Measurements from ENCODE around the gene TTC4. TPM values are rescaled to one million over a fixed set of nuclear protein-coding genes. Genes with fewer than 3 reads are reported as not detected.

Gene TTC4
- total and polyA plus RNA-seq, 2 of the 4 experiments (the other 2 are of a cell fraction), result 21.6 to 27.1 TPM

- 93% methylated on average over 12 of the region's 20 CpGs; no CpG with 5 or more reads in 1 of the 2 experiments for WGBS, 2 experiments (ENCODE audit: extremely low coverage in 2 of 2, insufficient read length in 1 of 2)
- no peak overlapping the region for H3K23ac ChIP-seq (ENCODE audit: low read depth, low read length)
- H4K8ac ChIP-seq (ENCODE audit: low read depth in 2 of 2, low read length in 2 of 2), result no peak overlapping the region
- H4K91ac ChIP-seq (ENCODE audit: insufficient read depth, low read depth, low read length), result no peak overlapping the region
- H3K18ac ChIP-seq (ENCODE audit: low read depth, low read length), result no peak overlapping the region
- dilution Hi-C loops (cut with HindIII; ENCODE audit: low sequenced_read_pairs, unreplicated experiment) (no loop called here), intact Hi-C loops (cut with micrococcal nuclease) (no loop called here), in situ Hi-C loops (cut with MboI; ENCODE audit: low sequenced_read_pairs) (no loop called here)
- peaks cover 16 to 28% of the 10 kb centered on the region in 2 experiments for H3K79me1 ChIP-seq (ENCODE audit: low read depth in 1 of 2, low read length in 2 of 2)
- H3K4me2 ChIP-seq (ENCODE audit: low read depth, low read length), result no peak overlapping the region
- H3K4me3 ChIP-seq (ENCODE audit: insufficient read depth, low read depth, low read length), result no peak overlapping the region
- H3K27ac ChIP-seq (ENCODE audit: insufficient read depth, low read length), result no peak overlapping the region
- H3K56ac ChIP-seq (ENCODE audit: extremely low read depth, insufficient read depth, low read length), result no peak overlapping the region
- H3K9ac ChIP-seq (ENCODE audit: low read depth, low read length), result no peak overlapping the region
- H4K20me1 ChIP-seq (ENCODE audit: insufficient read depth, low read length), result no peaks in the 10 kb centered on the region; the same call in 1 of the 2 replicates
- H2BK15ac ChIP-seq (ENCODE audit: low read depth, low read length), result no peak overlapping the region
- no peaks in the 10 kb centered on the region for H3K27me3 ChIP-seq (ENCODE audit: control insufficient read depth, insufficient read depth, low read length)
- no peak overlapping the region for H2AK5ac ChIP-seq (ENCODE audit: low read depth, low read length)
- no peak for ATAC-seq (ENCODE audit: low read depth)
- no peaks in the 10 kb centered on the region for H3K4me1 ChIP-seq (ENCODE audit: control insufficient read depth, insufficient read depth, low read length)
- peaks cover 12% of the 10 kb centered on the region for H3K36me3 ChIP-seq (ENCODE audit: control insufficient read depth, insufficient read depth, low read length)
- H2BK120ac ChIP-seq (ENCODE audit: low read depth, low read length), result no peak overlapping the region
- no peaks in the 10 kb centered on the region; the same call in 1 of the 2 replicates for H3K9me1 ChIP-seq (ENCODE audit: insufficient read depth, low read length)
- H2AK9ac ChIP-seq (replicated peaks; ENCODE audit: low read depth, low read length, poor library complexity), result no peak overlapping the region
- no peak overlapping the region for H3K14ac ChIP-seq (replicated peaks; ENCODE audit: low read depth, low read length)
- no peak overlapping the region for H2BK5ac ChIP-seq (ENCODE audit: low read depth, low read length, poor library complexity, severe bottlenecking)
- no TSS peak for BruUV-seq (replicated peaks)
- H3K4ac ChIP-seq (ENCODE audit: low read depth, low read length), result no peak overlapping the region
- no peak overlapping the region for H2AFZ ChIP-seq (replicated peaks; ENCODE audit: low read length, poor library complexity)
- DNase-seq, result no peak
- TF ChIP-seq POLR2A (IDR thresholded peaks at IDR 0.05; ENCODE audit: low read depth, low read length) (no peak), CHD1 (IDR thresholded peaks at IDR 0.05; ENCODE audit: low read depth, low read length) (no peak), MXI1 (IDR thresholded peaks at IDR 0.05; ENCODE audit: borderline replicate concordance, low read depth, low read length) (no peak), BHLHE40 (IDR thresholded peaks at IDR 0.05; ENCODE audit: low read depth, low read length) (no peak), ELK1 (IDR thresholded peaks at IDR 0.05; ENCODE audit: borderline replicate concordance, low read depth, low read length) (no peak), USF2 (IDR thresholded peaks at IDR 0.05; ENCODE audit: low read depth, low read length) (no peak), RFX5 (IDR thresholded peaks at IDR 0.05; ENCODE audit: low read depth, low read length) (no peak), CTCF (conservative IDR thresholded peaks at IDR 0.05; ENCODE audit: low read depth, low read length) (no peak), RAD21 (IDR thresholded peaks at IDR 0.05; ENCODE audit: low read length) (no peak), MAZ (IDR thresholded peaks at IDR 0.05; ENCODE audit: borderline replicate concordance, low read depth, low read length) (no peak), RCOR1 (IDR thresholded peaks at IDR 0.05; ENCODE audit: insufficient replicate concordance, low read length) (no peak), NFE2L2 (IDR thresholded peaks at IDR 0.05; ENCODE audit: low read depth, low read length) (no peak), MAFK (IDR thresholded peaks at IDR 0.05; ENCODE audit: low read depth, low read length) (no peak), SMC3 (IDR thresholded peaks at IDR 0.05; ENCODE audit: low read depth, low read length) (no peak), FOS (IDR thresholded peaks at IDR 0.05; ENCODE audit: low read depth, low read length) (no peak), CEBPB (IDR thresholded peaks at IDR 0.05; ENCODE audit: low read depth, low read length) (no peak)
- no peak overlapping the region for H4K5ac ChIP-seq (ENCODE audit: low read depth, low read length)
- ChIA-PET POLR2A (ENCODE audit: unreplicated experiment) (no interaction called here), CTCF (no interaction called here)
- H3K9me3 ChIP-seq (ENCODE audit: control insufficient read depth, insufficient read depth, low read length), result no peaks in the 10 kb centered on the region
- no peak overlapping the region for H2BK20ac ChIP-seq (ENCODE audit: low read depth, low read length)
Observed at GRCh38 chr1:54758678-54759348, 43.2 kb downstream of the TTC4 start.

All from IMR-90 (cell line).